Measurements from ENCODE around the gene NAPA. TPM values are rescaled to one million over a fixed set of nuclear protein-coding genes. Genes with fewer than 3 reads are reported as not detected.

Gene NAPA
- total RNA-seq, 1 experiment from 2014 or later: 80.4 TPM

- Histone ChIP-seq H3K9me2 (ENCODE audit: insufficient read depth) (no peaks in the 10 kb centered on the region), H3K4me1 (replicated peaks; ENCODE audit: insufficient read depth) (no peaks in the 10 kb centered on the region), H3K27ac (no peak overlapping the region), H3K9me3 (ENCODE audit: insufficient read depth, low read depth) (peaks cover 8% of the 10 kb centered on the region; the same call in 1 of the 2 replicates), H3K4me3 (no peak overlapping the region), H3K4me2 (no peak overlapping the region), H3K27me3 (ENCODE audit: insufficient read depth, low read depth) (peaks cover 81% of the 10 kb centered on the region), H3K79me2 (ENCODE audit: low read depth) (no peaks in the 10 kb centered on the region), H4K20me1 (ENCODE audit: insufficient read depth) (no peaks in the 10 kb centered on the region), H3F3A (ENCODE audit: insufficient read depth, low read depth) (no peaks in the 10 kb centered on the region), H2AFZ (no peak overlapping the region), H3K36me3 (ENCODE audit: low read depth) (no peaks in the 10 kb centered on the region)
- ChIA-PET CTCF (no interaction called here), POLR2A (ENCODE audit: unreplicated experiment) (interaction anchor here (0.7 kb wide), 1 partner anchor 13 kb away, joined by 3 read pairs; no protein-coding TSS in a partner anchor)
- BruUV-seq (replicated peaks): no TSS peak
- intact Hi-C loops (cut with micrococcal nuclease; ENCODE audit: unreplicated experiment): no loop called here
- TF ChIP-seq CTCF (conservative IDR thresholded peaks at IDR 0.05) (no peak), EZH2 (IDR thresholded peaks at IDR 0.05; ENCODE audit: low read depth) (no peak)
- DNase-seq: no peak
Observed at GRCh38 chr19:47458672-47459071, 56.2 kb downstream of the NAPA start.

- Histone ChIP-seq H3K9me3 (ENCODE audit: insufficient read depth, low read depth) (peaks cover 8% of the 10 kb centered on the region; the same call in 1 of the 2 replicates), H3K9me2 (ENCODE audit: insufficient read depth) (no peaks in the 10 kb centered on the region), H3K27ac (no peak overlapping the region), H3K36me3 (ENCODE audit: low read depth) (no peaks in the 10 kb centered on the region), H2AFZ (no peak overlapping the region), H3K4me1 (replicated peaks; ENCODE audit: insufficient read depth) (no peaks in the 10 kb centered on the region), H3K4me2 (no peak overlapping the region), H3K27me3 (ENCODE audit: insufficient read depth, low read depth) (peaks cover 81% of the 10 kb centered on the region), H3F3A (ENCODE audit: insufficient read depth, low read depth) (no peaks in the 10 kb centered on the region), H3K4me3 (no peak overlapping the region), H4K20me1 (ENCODE audit: insufficient read depth) (no peaks in the 10 kb centered on the region), H3K79me2 (ENCODE audit: low read depth) (no peaks in the 10 kb centered on the region)
- POLR2A ChIA-PET (ENCODE audit: unreplicated experiment): no interaction called here
- no peak for DNase-seq
- CTCF ChIA-PET: no interaction called here
- BruUV-seq (replicated peaks): no TSS peak
- no peak for TF ChIP-seq EZH2 (IDR thresholded peaks at IDR 0.05; ENCODE audit: low read depth)
- no peak for TF ChIP-seq CTCF (conservative IDR thresholded peaks at IDR 0.05)
- intact Hi-C loops (cut with micrococcal nuclease; ENCODE audit: unreplicated experiment): no loop called here
Observed at GRCh38 chr19:47456721-47457474, 58.0 kb downstream of the NAPA start.

GRCh38 chr19:47450478-47450877, 64.4 kb downstream of the NAPA start:
- Histone ChIP-seq H3K27me3 (ENCODE audit: insufficient read depth, low read depth) (peaks cover 80% of the 10 kb centered on the region), H3K9me2 (ENCODE audit: insufficient read depth) (no peaks in the 10 kb centered on the region), H3K36me3 (ENCODE audit: low read depth) (no peaks in the 10 kb centered on the region), H3K4me3 (no peak overlapping the region), H3K79me2 (ENCODE audit: low read depth) (no peaks in the 10 kb centered on the region), H3K4me2 (no peak overlapping the region), H4K20me1 (ENCODE audit: insufficient read depth) (no peaks in the 10 kb centered on the region), H3K9me3 (ENCODE audit: insufficient read depth, low read depth) (peaks cover 2% of the 10 kb centered on the region; the same call in 1 of the 2 replicates), H3F3A (ENCODE audit: insufficient read depth, low read depth) (peaks cover 5% of the 10 kb centered on the region; the same call in 1 of the 2 replicates), H3K27ac (no peak overlapping the region), H2AFZ (no peak overlapping the region), H3K4me1 (replicated peaks; ENCODE audit: insufficient read depth) (no peaks in the 10 kb centered on the region)
- no TSS peak for BruUV-seq (replicated peaks)
- no peak for TF ChIP-seq EZH2 (IDR thresholded peaks at IDR 0.05; ENCODE audit: low read depth)
- no peak for TF ChIP-seq CTCF (conservative IDR thresholded peaks at IDR 0.05)
- intact Hi-C loops (cut with micrococcal nuclease; ENCODE audit: unreplicated experiment): no loop called here
- DNase-seq: no peak
- ChIA-PET POLR2A (ENCODE audit: unreplicated experiment) (interaction anchor here (0.7 kb wide), 1 partner anchor 11 kb away, joined by 4 read pairs; no protein-coding TSS in a partner anchor), CTCF (interaction anchor here (0.5 kb wide), 1 partner anchor 189 kb away, joined by 10 read pairs; no protein-coding TSS in a partner anchor)

Data from PC-9 (cell line).